CD4-positive, CD25-positive, alpha-beta regulatory T cell (primary cell): ENCODE results near the gene JSRP1. TPM values are rescaled to one million over a fixed set of nuclear protein-coding genes. Genes with fewer than 3 reads are reported as not detected.

Experiments used
- ATAC-seq, 2 donors: fragments of 150-1000 bp; cut with Tn5 transposase; one replicate each; pipeline ENCODE4 v1.10.0; 2021; ENCODE audit warnings: low read depth in 2 of 2, moderate number of reproducible peaks in 2 of 2, moderate library complexity in 1 of 2
- DNase-seq, 3 donors: peaks; one replicate each; pipeline versions ENCODE4 v3.0.0 to v3.0.0-alpha.2; 2012 to 2022; ENCODE audit warnings: mixed read lengths in 1 of 3
- H3K27ac ChIP-seq: one replicate; pipeline ENCODE4 v1.7.0; 2013; ENCODE audit warnings: mild to moderate bottlenecking, low read length; ENCODE audit not compliant: insufficient read depth, poor library complexity, severe bottlenecking
- H3K27me3 ChIP-seq: one replicate; pipeline ENCODE4 v1.7.0; 2013; ENCODE audit warnings: low read length; ENCODE audit not compliant: control insufficient read depth, insufficient read depth
- H3K36me3 ChIP-seq: one replicate; pipeline ENCODE4 v1.7.0; 2013; ENCODE audit warnings: mild to moderate bottlenecking, low read length, moderate library complexity; ENCODE audit not compliant: control insufficient read depth, insufficient read depth
- H3K4me1 ChIP-seq: 2 replicates; pipeline ENCODE4 v1.7.0; 2013; ENCODE audit warnings: mild to moderate bottlenecking, low read length; ENCODE audit not compliant: insufficient read depth, control insufficient read depth, poor library complexity, severe bottlenecking
- H3K4me3 ChIP-seq: one replicate; pipeline ENCODE4 v1.7.0; 2013; ENCODE audit warnings: low read depth, mild to moderate bottlenecking, low read length, moderate library complexity
- H3K9me3 ChIP-seq, 2 experiments: 1 replicate in 1 of 2; 2 replicates in 1 of 2; pipeline ENCODE4 v1.7.0; 2013; ENCODE audit warnings: low read length in 2 of 2, mild to moderate bottlenecking in 1 of 2, moderate library complexity in 1 of 2; ENCODE audit not compliant: control insufficient read depth in 2 of 2
- H3K27ac Mint-ChIP-seq, 3 donors: one replicate each; pipeline ENCODE4 v1.8.0; 2020 to 2022; ENCODE audit warnings: mild to moderate bottlenecking in 3 of 3, mixed read lengths in 3 of 3, moderate library complexity in 2 of 3
- H3K27me3 Mint-ChIP-seq: one replicate; pipeline ENCODE4 v1.8.0; 2022; ENCODE audit warnings: mild to moderate bottlenecking, mixed read lengths
- H3K36me3 Mint-ChIP-seq: one replicate; pipeline ENCODE4 v1.8.0; 2020; ENCODE audit warnings: mixed read lengths
- H3K4me1 Mint-ChIP-seq, 4 donors: one replicate each; pipeline ENCODE4 v1.8.0; 2020 to 2022; ENCODE audit warnings: mixed read lengths in 4 of 4, mild to moderate bottlenecking in 1 of 4
- H3K4me3 Mint-ChIP-seq, 4 donors: one replicate each; pipeline ENCODE4 v1.8.0; 2020 to 2022; ENCODE audit warnings: mild to moderate bottlenecking in 4 of 4, mixed read lengths in 4 of 4, moderate library complexity in 3 of 4
- H3K9me3 Mint-ChIP-seq, 7 donors: one replicate each; pipeline ENCODE4 v1.8.0; 2020 to 2022; ENCODE audit warnings: mixed read lengths in 7 of 7, mild to moderate bottlenecking in 3 of 7, moderate library complexity in 2 of 7
- polyA plus RNA-seq, 4 donors: library from polyadenylated mRNA; unstranded; fragments of 300-500 nt; fragmentation: Illumina TruSeq; gene quantifications; one replicate each; pipeline ENCODE4 v1.2.3, GENCODE V29; 2021
- total RNA-seq: library from RNA; stranded (reverse); gene quantifications from one replicate; pipeline ENCODE4 v1.2.3, GENCODE V29; 2022

JSRP1 gene
- total and polyA plus RNA-seq, 5 donors from 2014 or later, result 0.89 to 2.4 (median 1.6) TPM

DNA sequence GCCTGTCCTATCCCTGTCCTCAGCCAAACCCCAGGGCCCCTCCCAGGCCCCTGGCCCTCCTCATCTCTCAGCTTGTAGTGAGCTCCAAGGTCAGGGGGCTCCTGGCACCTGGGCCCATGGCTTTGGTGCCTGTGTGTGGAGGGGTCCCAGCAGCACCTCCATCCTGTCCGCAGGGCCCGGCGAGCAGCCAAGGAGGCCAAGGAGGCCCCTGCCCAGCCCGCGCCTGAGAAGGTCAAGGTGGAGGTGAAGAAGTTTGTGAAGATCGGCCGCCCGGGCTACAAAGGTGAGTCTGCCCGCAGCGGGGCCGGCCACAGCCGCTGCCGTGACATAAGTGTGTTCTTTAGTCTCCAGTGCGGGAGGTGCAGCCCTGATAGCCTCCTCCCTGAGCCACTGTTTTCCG is 10.9 kb downstream of the JSRP1 start:
- H3K27me3 Mint-ChIP-seq, result no peaks in the 10 kb centered on the region
- no peaks in the 10 kb centered on the region for H3K9me3 Mint-ChIP-seq
- ATAC-seq (no peak), DNase-seq (no peak)
- Histone ChIP-seq H3K4me1 (peaks cover 36% of the 10 kb centered on the region), H3K27me3 (no peaks in the 10 kb centered on the region), H3K4me3 (no peak overlapping the region), H3K9me3 (no peaks in the 10 kb centered on the region), H3K27ac (no peak overlapping the region), H3K36me3 (peaks cover 51% of the 10 kb centered on the region)
- no peak overlapping the region for H3K4me3 Mint-ChIP-seq
- H3K36me3 Mint-ChIP-seq, result no peaks in the 10 kb centered on the region
- no peak overlapping the region for H3K27ac Mint-ChIP-seq
- H3K4me1 Mint-ChIP-seq, result peaks cover 0 to 30% (median 18%) of the 10 kb centered on the region in 4 donors

DNA sequence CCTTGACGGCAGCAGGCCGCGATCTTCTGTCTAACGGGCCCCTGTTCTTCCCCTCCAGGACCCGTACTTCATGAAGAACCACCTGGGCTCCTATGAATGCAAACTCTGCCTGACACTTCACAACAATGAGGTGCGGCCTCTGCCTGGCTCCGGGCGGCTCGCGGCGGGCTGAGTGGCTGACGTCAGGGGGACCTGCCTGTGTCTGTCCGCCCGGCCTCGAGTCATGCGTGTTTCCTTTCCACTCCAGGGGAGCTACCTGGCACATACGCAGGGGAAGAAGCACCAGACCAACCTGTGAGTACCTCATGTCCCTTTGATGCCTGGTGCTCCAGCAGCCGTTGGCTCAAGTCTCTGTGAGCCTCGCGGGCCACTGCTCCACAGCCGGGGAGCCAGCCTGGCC is 11.7 kb downstream of the JSRP1 start:
- Histone ChIP-seq H3K4me3 (no peak overlapping the region), H3K36me3 (peaks cover 51% of the 10 kb centered on the region), H3K9me3 (no peaks in the 10 kb centered on the region), H3K27ac (no peak overlapping the region), H3K4me1 (peaks cover 39% of the 10 kb centered on the region), H3K27me3 (no peaks in the 10 kb centered on the region)
- H3K27ac Mint-ChIP-seq, result no peak overlapping the region
- no peaks in the 10 kb centered on the region for H3K9me3 Mint-ChIP-seq
- H3K4me3 Mint-ChIP-seq, result peak overlapping the region in 2 of 4 donors; percentile 15
- peaks cover 4% of the 10 kb centered on the region for H3K27me3 Mint-ChIP-seq
- H3K36me3 Mint-ChIP-seq, result peaks cover 3% of the 10 kb centered on the region
- DNase-seq (no peak), ATAC-seq (no peak)
- peaks cover 4 to 38% (median 24%) of the 10 kb centered on the region in 4 donors for H3K4me1 Mint-ChIP-seq

DNA sequence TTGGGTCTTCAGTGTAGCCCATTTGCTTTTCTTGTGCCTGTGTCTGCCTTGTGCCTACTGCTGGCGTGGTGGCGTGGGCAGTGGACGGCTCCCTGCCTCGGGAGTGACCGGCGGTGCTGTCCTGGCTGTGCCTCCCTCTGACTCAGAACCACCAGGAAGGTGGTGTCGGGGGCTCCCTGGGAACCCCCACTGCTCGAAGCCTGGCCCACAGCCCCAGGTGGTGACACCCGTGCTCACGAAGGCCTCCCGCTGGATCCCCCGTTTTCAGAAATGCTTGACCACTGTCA is 12.1 kb downstream of the JSRP1 start:
- H3K9me3 ChIP-seq, result no peaks in the 10 kb centered on the region
- DNase-seq (no peak), ATAC-seq (no peak)
- Mint-ChIP-seq H3K4me1 (peaks cover 8 to 42% (median 27%) of the 10 kb centered on the region in 4 donors), H3K4me3 (peak overlapping the region in 1 of 4 donors; percentile 15), H3K9me3 (no peaks in the 10 kb centered on the region), H3K27ac (no peak overlapping the region), H3K27me3 (peaks cover 8% of the 10 kb centered on the region), H3K36me3 (peaks cover 3% of the 10 kb centered on the region)
- H3K27ac ChIP-seq, result no peak overlapping the region
- peaks cover 51% of the 10 kb centered on the region for H3K36me3 ChIP-seq
- no peaks in the 10 kb centered on the region for H3K27me3 ChIP-seq
- H3K4me1 ChIP-seq, result peaks cover 43% of the 10 kb centered on the region
- H3K4me3 ChIP-seq, result no peak overlapping the region

DNA sequence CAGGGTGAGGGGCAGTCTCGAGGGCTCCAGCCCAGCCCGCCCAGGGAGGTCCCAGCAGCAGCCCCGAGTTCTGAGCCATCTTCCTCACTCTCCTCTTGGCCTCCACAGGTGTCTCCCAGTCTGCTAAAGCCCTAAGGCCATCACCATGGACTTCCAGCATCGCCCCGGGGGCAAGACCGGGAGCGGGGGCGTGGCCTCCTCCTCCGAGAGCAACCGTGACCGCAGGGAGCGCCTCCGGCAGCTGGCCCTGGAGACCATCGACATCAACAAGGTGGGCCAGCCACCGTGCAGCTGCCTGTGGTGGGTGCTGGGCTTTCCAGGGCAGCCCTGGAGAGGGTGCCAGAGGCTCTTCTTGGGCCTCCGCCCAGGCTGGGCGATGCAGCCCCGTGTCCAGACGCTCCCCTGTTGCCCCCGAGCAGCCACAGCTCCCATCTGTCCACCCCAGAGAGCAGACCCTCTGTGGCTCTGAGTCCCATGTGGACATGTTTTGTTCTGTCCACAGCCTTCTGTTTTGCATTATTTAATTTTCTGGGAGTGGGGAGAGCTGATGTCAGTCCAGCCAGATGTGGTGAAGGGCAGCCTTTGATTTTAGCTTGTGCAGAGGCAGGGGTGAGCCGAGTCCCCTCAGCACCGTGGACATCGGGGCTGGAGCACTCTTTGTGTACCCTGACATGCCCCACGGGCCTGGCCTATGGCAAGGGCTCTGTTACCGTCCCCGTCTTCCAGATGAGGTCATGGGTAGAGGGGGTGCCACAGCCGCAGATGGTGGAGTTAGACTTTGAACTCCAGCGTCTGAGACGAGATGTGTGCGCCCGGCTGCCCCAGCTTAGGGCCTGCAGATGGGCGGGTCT is 12.7 kb downstream of the JSRP1 start:
- DNase-seq (no peak), ATAC-seq (no peak)
- Mint-ChIP-seq H3K36me3 (peaks cover 6% of the 10 kb centered on the region), H3K9me3 (no peaks in the 10 kb centered on the region), H3K27ac (no peak overlapping the region), H3K4me1 (peaks cover 11 to 48% (median 31%) of the 10 kb centered on the region in 4 donors), H3K27me3 (peaks cover 9% of the 10 kb centered on the region), H3K4me3 (peak overlapping the region in 1 of 4 donors; percentile 15)
- peaks cover 51% of the 10 kb centered on the region for H3K36me3 ChIP-seq
- H3K9me3 ChIP-seq, result no peaks in the 10 kb centered on the region
- H3K4me3 ChIP-seq, result no peak overlapping the region
- peaks cover 49% of the 10 kb centered on the region for H3K4me1 ChIP-seq
- no peaks in the 10 kb centered on the region for H3K27me3 ChIP-seq
- H3K27ac ChIP-seq, result no peak overlapping the region

DNA sequence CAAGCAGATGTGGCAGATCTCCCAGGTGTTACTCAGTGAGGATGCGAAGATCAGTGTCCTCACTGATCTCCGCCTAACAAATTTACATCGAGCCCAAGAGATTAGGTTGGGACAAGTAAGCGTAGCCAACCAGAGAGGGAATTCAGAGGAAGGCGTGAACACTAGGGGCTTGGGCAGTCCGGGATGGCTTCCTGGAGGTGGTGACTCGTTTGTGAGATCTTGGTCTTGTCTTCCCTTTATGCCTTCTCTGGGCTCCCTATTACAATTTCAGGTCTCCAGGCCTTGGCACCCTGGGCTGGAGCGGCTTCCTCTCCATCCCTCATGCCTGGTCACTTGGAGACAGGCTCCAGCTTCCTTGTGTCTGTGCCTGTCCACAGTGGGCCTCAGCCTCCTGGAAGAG is 13.4 kb downstream of the JSRP1 start:
- no peak overlapping the region for H3K4me3 ChIP-seq
- Mint-ChIP-seq H3K27ac (peak overlapping the region in 2 of 3 donors; percentile 60 to 82), H3K4me3 (peak overlapping the region in 3 of 4 donors; percentile 24 to 56 (median 54)), H3K9me3 (no peaks in the 10 kb centered on the region), H3K36me3 (peaks cover 10% of the 10 kb centered on the region), H3K4me1 (peaks cover 15 to 55% (median 37%) of the 10 kb centered on the region in 4 donors), H3K27me3 (peaks cover 13% of the 10 kb centered on the region)
- no peak overlapping the region for H3K27ac ChIP-seq
- DNase-seq (no peak), ATAC-seq (no peak)
- H3K36me3 ChIP-seq, result peaks cover 51% of the 10 kb centered on the region
- no peaks in the 10 kb centered on the region for H3K9me3 ChIP-seq
- peaks cover 56% of the 10 kb centered on the region for H3K4me1 ChIP-seq
- H3K27me3 ChIP-seq, result no peaks in the 10 kb centered on the region

DNA sequence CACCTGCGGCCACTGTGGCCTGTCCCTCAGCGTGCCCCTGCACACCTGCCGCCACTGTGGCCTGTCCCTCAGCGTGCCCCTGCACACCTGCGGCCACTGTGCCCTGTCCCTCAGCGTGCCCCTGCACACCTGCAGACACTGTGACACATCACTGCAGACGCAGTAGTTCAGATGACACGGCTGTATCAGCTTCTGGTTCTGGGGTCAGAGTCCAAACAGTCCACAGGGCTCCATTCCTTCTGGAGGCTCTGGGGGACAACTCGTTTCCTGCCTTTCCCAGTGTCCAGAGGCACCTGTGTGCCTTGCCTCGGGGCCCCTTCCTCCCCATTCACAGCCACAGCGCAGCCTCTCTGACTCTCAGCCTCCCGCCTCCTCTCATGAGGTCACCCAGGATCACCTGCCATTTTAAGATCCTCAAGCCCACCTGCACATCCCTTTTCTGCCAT is 14.1 kb downstream of the JSRP1 start:
- Histone ChIP-seq H3K4me3 (no peak overlapping the region), H3K27ac (no peak overlapping the region), H3K36me3 (peaks cover 46% of the 10 kb centered on the region), H3K27me3 (no peaks in the 10 kb centered on the region), H3K9me3 (no peaks in the 10 kb centered on the region), H3K4me1 (peaks cover 63% of the 10 kb centered on the region)
- Mint-ChIP-seq H3K4me1 (peaks cover 15 to 61% (median 41%) of the 10 kb centered on the region in 4 donors), H3K36me3 (peaks cover 10% of the 10 kb centered on the region), H3K9me3 (no peaks in the 10 kb centered on the region), H3K27ac (peak overlapping the region in 2 of 3 donors; percentile 43 to 60), H3K27me3 (peaks cover 13% of the 10 kb centered on the region), H3K4me3 (peak overlapping the region in 2 of 4 donors; percentile 24 to 46)
- DNase-seq (no peak), ATAC-seq (no peak)

DNA sequence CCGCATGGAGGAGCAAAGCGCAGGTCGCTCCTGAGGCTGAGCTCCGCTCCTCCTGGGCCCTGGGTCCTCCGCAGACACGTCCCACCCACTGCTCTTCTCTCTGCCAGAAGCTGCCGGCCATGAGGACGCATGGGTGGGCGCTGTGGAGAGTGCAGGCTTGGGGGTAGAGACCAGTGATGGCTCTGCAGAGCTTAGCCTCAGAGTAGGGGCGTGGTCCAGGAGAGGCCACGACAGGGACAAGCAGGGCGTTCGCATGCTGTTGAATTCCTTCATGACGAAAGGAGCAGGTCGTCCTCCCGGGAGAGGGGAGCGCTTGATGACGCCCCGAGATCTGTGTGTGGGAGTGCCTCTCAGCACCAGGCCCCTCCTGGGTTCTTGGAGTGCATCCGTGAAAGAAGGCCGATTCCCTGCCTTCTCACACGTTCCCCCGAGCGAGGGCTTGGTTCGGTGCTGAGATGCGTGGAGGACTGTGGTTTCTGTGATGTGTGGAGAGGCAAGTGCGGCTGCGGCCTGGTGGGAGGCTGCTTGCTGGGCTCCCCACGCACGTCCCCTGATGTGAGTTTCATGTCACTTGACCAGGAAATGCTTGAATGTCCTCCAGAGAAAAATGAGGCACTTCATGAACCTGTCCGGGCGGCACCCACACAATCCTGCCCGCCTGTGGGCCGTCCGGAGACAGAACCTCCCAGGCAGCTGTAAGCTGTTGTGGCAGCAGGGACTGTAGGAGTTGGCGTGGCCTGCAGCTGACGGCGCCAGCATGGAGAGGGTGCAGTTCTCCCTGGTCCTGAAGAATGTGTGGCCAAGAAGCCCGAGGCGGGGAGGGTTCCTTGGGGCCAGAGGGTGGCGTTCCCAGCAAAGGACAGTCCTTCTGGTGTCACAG is 15.1 kb downstream of the JSRP1 start:
- H3K36me3 ChIP-seq, result peaks cover 36% of the 10 kb centered on the region
- Mint-ChIP-seq H3K36me3 (peaks cover 16% of the 10 kb centered on the region), H3K27ac (peak overlapping the region; percentile 55 to 99 (median 89)), H3K4me3 (peak overlapping the region; percentile 92 to 100 (median 96)), H3K9me3 (no peaks in the 10 kb centered on the region), H3K27me3 (peaks cover 13% of the 10 kb centered on the region), H3K4me1 (peaks cover 15 to 67% (median 46%) of the 10 kb centered on the region in 4 donors)
- no peak for DNase-seq
- H3K9me3 ChIP-seq, result no peaks in the 10 kb centered on the region
- peak overlapping the region; percentile 84 for H3K4me3 ChIP-seq
- H3K27ac ChIP-seq, result peak overlapping the region; percentile 99
- no peaks in the 10 kb centered on the region for H3K27me3 ChIP-seq
- ATAC-seq, result no peak
- peaks cover 67% of the 10 kb centered on the region for H3K4me1 ChIP-seq
